ENCODE data around the gene HOXB4.

DNA sequence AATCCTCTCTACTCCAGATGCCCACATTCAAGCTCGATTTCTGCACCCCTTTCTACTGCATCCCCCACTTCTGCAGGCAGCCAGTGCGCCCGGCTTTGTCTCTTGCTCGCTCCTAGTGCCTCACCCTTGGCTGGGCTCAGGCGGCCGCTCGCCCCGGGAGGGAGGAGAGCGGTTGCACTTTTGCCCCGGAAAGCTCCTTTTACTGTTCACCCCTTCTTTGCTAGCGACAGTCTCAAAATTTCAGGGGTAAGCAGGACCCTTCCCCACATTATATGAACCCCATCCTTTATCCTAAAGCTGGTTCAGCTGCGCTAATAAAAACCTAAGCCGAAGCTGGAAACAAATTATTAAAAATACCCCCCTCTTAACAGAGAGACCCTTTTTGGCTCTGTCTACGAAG lies 14.4 kb upstream of the HOXB4 start:
- TF ChIP-seq POLR2A (IDR thresholded peaks at IDR 0.05; ENCODE audit: low read depth, low read length) = no peak
- no peak for TF ChIP-seq POLR2AphosphoS5 (IDR thresholded peaks at IDR 0.05; ENCODE audit: low read depth, low read length)
- no peak for TF ChIP-seq POU2F2 (IDR thresholded peaks at IDR 0.05; ENCODE audit: low read depth, low read length)
- TF ChIP-seq TAF1 (IDR thresholded peaks at IDR 0.05; ENCODE audit: low read depth, low read length) = no peak
- no peak for TF ChIP-seq SPI1 (IDR thresholded peaks at IDR 0.05; ENCODE audit: low read depth, low read length)
- no peak for TF ChIP-seq PAX5 (IDR thresholded peaks at IDR 0.05; ENCODE audit: insufficient read depth, low read length, severe bottlenecking)

All from GM12891 (cell line).